T-helper 17 cell (primary cell): ENCODE data around the gene GPC6. TPM values are rescaled to one million over a fixed set of nuclear protein-coding genes. Genes with fewer than 3 reads are reported as not detected.

ENCODE experiments used
- ATAC-seq: fragments of 150-1000 bp; cut with Tn5 transposase; 2 replicates; pipeline ENCODE4 v1.10.0; 2021; ENCODE audit warnings: mild to moderate bottlenecking, moderate library complexity
- DNase-seq, 3 donors: peaks; one replicate each; pipeline versions ENCODE4 v3.0.0 to v3.0.0-alpha.2; 2020 to 2021
- H3K9me3 ChIP-seq: one replicate; pipeline ENCODE4 v1.7.0; 2013; ENCODE audit warnings: low read length, mild to moderate bottlenecking; ENCODE audit not compliant: control insufficient read depth, poor library complexity, severe bottlenecking
- H3K27ac Mint-ChIP-seq: one replicate; pipeline ENCODE4 v1.8.0; 2022; ENCODE audit warnings: mild to moderate bottlenecking, moderate library complexity, mixed read lengths
- H3K27me3 Mint-ChIP-seq: one replicate; pipeline ENCODE4 v1.8.0; 2022; ENCODE audit warnings: mixed read lengths
- H3K36me3 Mint-ChIP-seq: one replicate; pipeline ENCODE4 v1.8.0; 2022; ENCODE audit warnings: low read depth, mixed read lengths
- H3K4me1 Mint-ChIP-seq: one replicate; pipeline ENCODE4 v1.8.0; 2022; ENCODE audit warnings: mild to moderate bottlenecking, mixed read lengths
- H3K4me3 Mint-ChIP-seq: one replicate; pipeline ENCODE4 v1.8.0; 2022; ENCODE audit warnings: mild to moderate bottlenecking, moderate library complexity, mixed read lengths
- total RNA-seq, 4 donors: library from RNA in 2 of 4; stranded (reverse) in 2 of 4; gene quantifications; one replicate each; pipeline ENCODE4 v1.2.3 and lab custom pipeline; 2022 to 2026

Gene GPC6
- total RNA-seq, 2 donors from 2014 or later: not detected

GRCh38 chr13:93521307-93521706 is 294.7 kb downstream of the GPC6 start:
- no peaks in the 10 kb centered on the region for H3K9me3 ChIP-seq
- H3K27ac Mint-ChIP-seq: no peak overlapping the region
- DNase-seq (no peak), ATAC-seq (no peak)
- no peak overlapping the region for H3K4me3 Mint-ChIP-seq
- H3K36me3 Mint-ChIP-seq: no peaks in the 10 kb centered on the region
- H3K27me3 Mint-ChIP-seq: no peaks in the 10 kb centered on the region
- H3K4me1 Mint-ChIP-seq: no peaks in the 10 kb centered on the region

GRCh38 chr13:93522501-93522900 is 295.9 kb downstream of the GPC6 start:
- DNase-seq (no peak), ATAC-seq (no peak)
- Mint-ChIP-seq H3K36me3 (no peaks in the 10 kb centered on the region), H3K4me1 (no peaks in the 10 kb centered on the region), H3K27me3 (no peaks in the 10 kb centered on the region), H3K27ac (no peak overlapping the region), H3K4me3 (no peak overlapping the region)
- H3K9me3 ChIP-seq: no peaks in the 10 kb centered on the region

GRCh38 chr13:93525087-93525486 is 298.5 kb downstream of the GPC6 start:
- no peaks in the 10 kb centered on the region for H3K4me1 Mint-ChIP-seq
- no peak for ATAC-seq
- no peaks in the 10 kb centered on the region for H3K9me3 ChIP-seq
- no peaks in the 10 kb centered on the region for H3K36me3 Mint-ChIP-seq
- H3K4me3 Mint-ChIP-seq: no peak overlapping the region
- H3K27me3 Mint-ChIP-seq: no peaks in the 10 kb centered on the region
- no peak for DNase-seq
- no peak overlapping the region for H3K27ac Mint-ChIP-seq

- H3K27me3 Mint-ChIP-seq: no peaks in the 10 kb centered on the region
- no peaks in the 10 kb centered on the region for H3K36me3 Mint-ChIP-seq
- H3K4me1 Mint-ChIP-seq: no peaks in the 10 kb centered on the region
- H3K9me3 ChIP-seq: no peaks in the 10 kb centered on the region
- H3K4me3 Mint-ChIP-seq: no peak overlapping the region
- ATAC-seq (no peak), DNase-seq (no peak)
- H3K27ac Mint-ChIP-seq: no peak overlapping the region
These were observed 301.2 kb downstream of the GPC6 start for GRCh38 chr13:93527748-93528297.

- Mint-ChIP-seq H3K36me3 (no peaks in the 10 kb centered on the region), H3K27me3 (peaks cover 5% of the 10 kb centered on the region), H3K27ac (no peak overlapping the region), H3K4me3 (no peak overlapping the region), H3K4me1 (no peaks in the 10 kb centered on the region)
- no peak for ATAC-seq
- DNase-seq: no peak
- H3K9me3 ChIP-seq: no peaks in the 10 kb centered on the region
These were observed 303.4 kb downstream of the GPC6 start for GRCh38 chr13:93529961-93530360.

GRCh38 chr13:93534181-93534700 is 307.6 kb downstream of the GPC6 start:
- H3K36me3 Mint-ChIP-seq: no peaks in the 10 kb centered on the region
- no peaks in the 10 kb centered on the region for H3K4me1 Mint-ChIP-seq
- ATAC-seq (no peak), DNase-seq (no peak)
- H3K27ac Mint-ChIP-seq: no peak overlapping the region
- peaks cover 5% of the 10 kb centered on the region for H3K27me3 Mint-ChIP-seq
- H3K4me3 Mint-ChIP-seq: no peak overlapping the region
- no peaks in the 10 kb centered on the region for H3K9me3 ChIP-seq

- Mint-ChIP-seq H3K36me3 (no peaks in the 10 kb centered on the region), H3K27me3 (peaks cover 5% of the 10 kb centered on the region), H3K4me1 (no peaks in the 10 kb centered on the region), H3K27ac (no peak overlapping the region), H3K4me3 (no peak overlapping the region)
- no peak for DNase-seq
- no peak for ATAC-seq
- no peaks in the 10 kb centered on the region for H3K9me3 ChIP-seq
These were observed 308.6 kb downstream of the GPC6 start for GRCh38 chr13:93535251-93535650.

GRCh38 chr13:93539914-93540313 is 313.3 kb downstream of the GPC6 start:
- no peaks in the 10 kb centered on the region for H3K4me1 Mint-ChIP-seq
- ATAC-seq (no peak), DNase-seq (no peak)
- no peak overlapping the region for H3K4me3 Mint-ChIP-seq
- no peaks in the 10 kb centered on the region for H3K27me3 Mint-ChIP-seq
- H3K36me3 Mint-ChIP-seq: no peaks in the 10 kb centered on the region
- H3K9me3 ChIP-seq: no peaks in the 10 kb centered on the region
- H3K27ac Mint-ChIP-seq: no peak overlapping the region

- DNase-seq: no peak
- Mint-ChIP-seq H3K36me3 (no peaks in the 10 kb centered on the region), H3K27me3 (no peaks in the 10 kb centered on the region), H3K4me1 (no peaks in the 10 kb centered on the region), H3K27ac (no peak overlapping the region), H3K4me3 (no peak overlapping the region)
- no peak for ATAC-seq
- no peaks in the 10 kb centered on the region for H3K9me3 ChIP-seq
These were observed 321.3 kb downstream of the GPC6 start for GRCh38 chr13:93547886-93548285.

- H3K4me3 Mint-ChIP-seq: no peak overlapping the region
These were observed 322.9 kb downstream of the GPC6 start for GRCh38 chr13:93549326-93550005.

GRCh38 chr13:93550236-93550635 is 323.6 kb downstream of the GPC6 start:
- Mint-ChIP-seq H3K36me3 (no peaks in the 10 kb centered on the region), H3K27ac (no peak overlapping the region), H3K4me1 (no peaks in the 10 kb centered on the region), H3K27me3 (no peaks in the 10 kb centered on the region), H3K4me3 (no peak overlapping the region)
- DNase-seq: no peak
- H3K9me3 ChIP-seq: no peaks in the 10 kb centered on the region
- ATAC-seq: no peak

More at GRCh38 chr13:93549326-93550005, 322.9 kb downstream of the GPC6 start:
- Mint-ChIP-seq H3K36me3 (no peaks in the 10 kb centered on the region), H3K4me1 (no peaks in the 10 kb centered on the region), H3K27ac (no peak overlapping the region), H3K27me3 (no peaks in the 10 kb centered on the region)
- ATAC-seq: no peak
- no peaks in the 10 kb centered on the region for H3K9me3 ChIP-seq
- DNase-seq: no peak

- Mint-ChIP-seq H3K27me3 (no peaks in the 10 kb centered on the region), H3K4me1 (no peaks in the 10 kb centered on the region), H3K4me3 (no peak overlapping the region), H3K27ac (no peak overlapping the region), H3K36me3 (no peaks in the 10 kb centered on the region)
- no peak for ATAC-seq
- no peak for DNase-seq
- no peaks in the 10 kb centered on the region for H3K9me3 ChIP-seq
These were observed 326.0 kb downstream of the GPC6 start for GRCh38 chr13:93552596-93552995.

- ATAC-seq: no peak
- H3K4me3 Mint-ChIP-seq: no peak overlapping the region
These were observed 327.9 kb downstream of the GPC6 start for GRCh38 chr13:93554514-93554913.

GRCh38 chr13:93558637-93559036 is 332.0 kb downstream of the GPC6 start:
- DNase-seq (no peak), ATAC-seq (no peak)
- Mint-ChIP-seq H3K36me3 (no peaks in the 10 kb centered on the region), H3K4me1 (no peaks in the 10 kb centered on the region), H3K4me3 (no peak overlapping the region), H3K27ac (no peak overlapping the region), H3K27me3 (no peaks in the 10 kb centered on the region)
- no peaks in the 10 kb centered on the region for H3K9me3 ChIP-seq

More at GRCh38 chr13:93554514-93554913, 327.9 kb downstream of the GPC6 start:
- no peaks in the 10 kb centered on the region for H3K9me3 ChIP-seq
- no peak for DNase-seq
- Mint-ChIP-seq H3K27ac (no peak overlapping the region), H3K4me1 (no peaks in the 10 kb centered on the region), H3K27me3 (no peaks in the 10 kb centered on the region), H3K36me3 (no peaks in the 10 kb centered on the region)
